Esophagus mucosa (tissue), 1 donor: ENCODE data around the gene GSTT4. TPM values are rescaled to one million over a fixed set of nuclear protein-coding genes. Genes with fewer than 3 reads are reported as not detected.
"Not testable (repeated sequence)": the region's sequence is repeated elsewhere in the genome, so short reads cannot be mapped to it uniquely, and the experiment has no call there.

Experiments
- ATAC-seq: fragments of 200-7000 bp; cut with Tn5 transposase; one replicate; pipeline ENCODE4 v1.9.1; 2020
- total RNA-seq: library from RNA; stranded (reverse); gene quantifications from one replicate; pipeline ENCODE4 v1.2.4, GENCODE V29; 2023
- donor health status: DM: yes; HTN: yes; CAD: no.

The GSTT4 gene
- total RNA-seq, result not detected

DNA sequence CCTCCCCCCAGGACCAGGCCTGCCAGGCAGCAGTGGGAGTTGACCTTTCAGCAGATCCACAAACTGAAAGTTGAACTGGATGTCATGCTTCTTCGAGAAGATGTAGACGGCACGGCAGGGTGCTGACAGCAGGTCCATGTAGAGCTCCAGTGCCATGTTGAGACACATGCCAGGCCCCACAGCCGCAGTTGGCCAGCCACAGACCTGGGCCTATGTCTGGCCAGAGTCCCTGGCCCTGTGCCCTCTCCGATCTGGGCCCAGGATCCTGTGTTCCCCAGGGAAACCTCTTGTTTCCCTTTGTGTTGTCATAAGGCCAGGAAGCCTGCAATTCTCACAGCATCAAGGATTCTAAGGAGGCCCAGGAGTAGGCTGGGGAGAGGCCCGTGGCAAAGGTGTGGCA lies at the start of gene GSTT4:
TSS of gene GSTT4 (minus strand) at position 253 of the 400 bp plus-strand sequence. CDS start at position 156, 97 bp downstream.
- ATAC-seq, result no peak

GRCh38 chr22:24054356-24054755 lies 49.1 kb upstream of the GSTT4 start:
- ATAC-seq, result no peak

- peak; percentile 14 for ATAC-seq
Observed at GRCh38 chr22:24053481-24054226, 48.4 kb upstream of the GSTT4 start.

- no peak for ATAC-seq
Observed at GRCh38 chr22:24051568-24051967, 46.3 kb upstream of the GSTT4 start.

- ATAC-seq, result no peak
Observed at GRCh38 chr22:24051028-24051427, 45.8 kb upstream of the GSTT4 start.

DNA sequence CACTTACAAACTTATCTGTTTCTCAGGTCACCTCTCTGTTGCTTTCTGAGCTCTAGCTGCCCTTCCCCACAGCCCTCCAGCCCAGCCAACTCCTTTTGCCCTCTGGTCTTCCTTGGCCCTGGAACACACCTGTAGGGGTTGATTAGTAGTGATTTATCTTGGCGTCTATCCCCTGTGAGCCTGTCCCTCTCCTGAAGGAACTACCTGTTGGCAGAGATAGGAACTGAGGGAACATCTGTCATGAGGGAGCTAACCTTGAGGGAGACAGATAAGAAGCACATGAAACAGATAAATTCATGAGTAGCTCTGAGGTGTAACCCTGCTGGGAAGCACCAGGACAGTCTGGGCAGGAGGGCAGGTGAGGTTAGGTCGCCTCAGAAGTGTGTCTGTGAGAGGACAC lies 44.7 kb upstream of the GSTT4 start:
- ATAC-seq, result no peak

DNA sequence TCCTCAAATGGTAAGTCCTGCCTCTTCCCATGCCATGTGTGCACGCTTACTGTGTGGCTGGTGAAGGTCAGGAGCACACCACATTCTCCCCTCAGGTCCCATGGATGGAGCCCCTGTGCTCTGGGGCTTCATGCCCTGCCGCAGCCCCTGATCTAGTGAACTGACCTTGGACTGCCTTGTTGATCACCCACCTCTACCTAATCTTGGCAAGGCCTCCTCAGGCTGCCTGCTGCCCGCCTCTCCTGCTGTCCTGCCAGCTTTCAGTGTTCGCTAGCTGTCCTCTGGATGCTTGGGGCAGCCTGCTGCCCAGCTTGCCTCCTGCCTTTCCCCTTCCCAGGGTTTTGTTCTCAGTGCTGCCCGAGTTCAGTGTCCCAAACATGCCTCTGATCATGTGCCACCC lies 44.0 kb upstream of the GSTT4 start:
- no peak for ATAC-seq

GRCh38 chr22:24046024-24046423 lies 40.8 kb upstream of the GSTT4 start:
- no peak for ATAC-seq

- ATAC-seq, result peak; percentile 33
Observed at GRCh38 chr22:24043958-24044357, 38.7 kb upstream of the GSTT4 start.

- not testable (repeated sequence) for ATAC-seq
Observed at GRCh38 chr22:24043465-24043864, 38.2 kb upstream of the GSTT4 start.

GRCh38 chr22:24040946-24041345 lies 35.7 kb upstream of the GSTT4 start:
- no peak for ATAC-seq

DNA sequence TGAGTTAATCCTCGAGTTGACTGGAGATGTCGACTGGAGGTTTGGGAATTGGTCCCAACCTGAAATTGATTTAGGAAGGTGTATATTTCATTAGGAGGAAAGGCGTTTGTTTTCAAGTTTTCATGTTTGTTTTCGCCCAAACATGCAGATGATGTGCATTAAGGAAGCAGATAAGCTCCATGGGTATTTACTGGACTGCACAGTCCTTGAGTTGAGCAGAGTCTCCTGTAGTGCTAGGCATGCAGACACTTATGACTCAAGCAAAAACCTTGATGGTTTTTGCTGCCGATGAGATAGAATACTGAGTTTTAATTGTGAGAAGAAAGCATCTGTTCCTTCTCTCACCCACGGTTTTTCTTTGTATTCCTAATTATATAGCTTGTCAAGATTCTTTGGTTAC lies 33.8 kb upstream of the GSTT4 start:
- ATAC-seq, result peak; percentile 46

DNA sequence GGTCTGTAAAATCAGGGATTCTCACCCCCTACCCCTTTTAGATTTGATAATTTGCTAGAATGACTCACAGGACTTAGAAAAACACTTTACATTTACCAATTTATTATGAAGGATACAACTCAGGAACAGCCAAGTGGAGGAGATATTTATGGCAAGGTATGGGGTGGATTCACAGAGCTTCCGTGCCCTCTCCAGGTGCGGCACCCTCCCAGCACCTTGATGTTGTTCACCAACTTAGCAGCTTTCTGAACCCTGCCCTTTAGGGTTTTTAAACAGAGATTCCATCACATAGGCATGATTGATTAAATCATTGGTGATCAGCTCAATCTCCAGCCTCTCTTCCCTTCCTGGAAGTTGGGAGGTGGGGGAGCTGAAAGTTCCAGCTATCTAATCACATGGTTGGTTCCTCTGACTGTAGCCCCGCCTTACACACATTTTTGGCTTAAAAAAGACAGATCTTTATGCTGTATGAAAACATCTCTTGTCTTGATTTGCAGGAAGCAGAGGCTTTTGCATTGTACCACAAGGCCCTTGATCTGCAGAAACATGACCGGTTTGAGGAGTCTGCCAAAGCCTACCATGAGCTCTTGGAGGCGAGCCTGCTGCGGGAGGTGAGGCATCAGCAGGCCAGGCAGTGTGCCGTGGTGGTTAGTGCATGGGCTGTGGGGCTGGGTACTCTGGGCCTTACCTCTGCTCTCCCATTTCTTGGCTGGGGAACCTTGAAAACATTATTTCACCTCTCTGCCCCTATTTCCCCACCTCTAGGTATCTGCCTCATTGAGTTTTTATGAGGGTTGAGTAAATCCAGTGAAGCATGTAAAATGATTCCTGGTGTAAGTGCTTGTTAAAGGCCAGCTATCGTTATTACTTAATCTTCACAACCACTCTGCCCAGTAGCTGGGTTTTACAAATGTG lies 32.9 kb upstream of the GSTT4 start:
- ATAC-seq, result peak; percentile 87

- ATAC-seq, result no peak
Observed at GRCh38 chr22:24035296-24035695, 30.0 kb upstream of the GSTT4 start.

- ATAC-seq, result no peak
Observed at GRCh38 chr22:24033731-24034130, 28.5 kb upstream of the GSTT4 start.

- no peak for ATAC-seq
Observed at GRCh38 chr22:24030186-24030702, 25.0 kb upstream of the GSTT4 start.

- ATAC-seq, result no peak
Observed at GRCh38 chr22:24029304-24029703, 24.1 kb upstream of the GSTT4 start.

DNA sequence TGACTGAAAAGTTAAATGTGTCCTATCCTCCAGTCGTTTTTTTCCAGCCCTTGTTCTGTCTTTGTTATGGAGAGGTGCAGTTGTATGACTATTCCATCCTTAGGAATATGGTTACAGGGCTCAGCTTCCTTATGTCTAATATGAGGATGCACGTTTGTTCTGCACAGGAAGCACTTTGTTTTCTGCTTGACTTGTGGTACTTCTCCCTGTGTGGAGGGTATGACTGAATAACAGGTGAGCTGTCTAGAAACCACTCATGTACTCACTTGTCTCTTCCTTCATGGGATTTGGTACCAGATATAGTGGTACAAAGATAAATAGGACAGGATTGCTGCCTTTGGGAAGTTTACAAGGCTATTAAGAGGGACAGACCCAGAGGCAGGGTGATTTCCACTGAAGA lies 23.3 kb upstream of the GSTT4 start:
- no peak for ATAC-seq

- ATAC-seq, result no peak
Observed at GRCh38 chr22:24027991-24028390, 22.7 kb upstream of the GSTT4 start.

DNA sequence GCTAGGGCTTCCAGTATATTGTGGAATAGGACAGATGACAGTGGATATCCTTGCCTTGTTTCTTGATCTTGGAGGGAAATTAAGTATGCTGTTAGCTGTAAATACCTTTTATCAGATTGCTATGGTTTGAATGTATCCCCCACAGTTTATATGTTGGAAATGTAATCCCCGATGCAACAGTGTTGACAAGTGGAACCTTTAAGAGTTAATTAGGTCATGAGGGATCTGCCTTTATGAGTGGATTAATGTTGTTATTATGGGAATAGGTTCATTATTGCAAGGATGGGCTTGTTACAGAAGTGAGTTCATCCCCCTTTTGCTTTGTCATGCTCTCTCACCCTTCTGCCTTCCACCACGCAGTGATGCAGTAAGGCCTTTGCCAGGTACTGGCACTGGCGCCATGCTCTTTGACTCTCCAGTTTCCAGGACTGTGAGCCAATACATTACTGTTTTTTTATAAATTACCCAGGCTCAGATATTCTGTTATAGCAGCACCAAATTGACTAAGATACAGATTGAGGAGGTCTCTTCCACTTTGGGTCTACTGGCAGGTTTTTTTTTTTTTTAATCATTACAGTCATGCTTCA lies 22.2 kb upstream of the GSTT4 start:
- ATAC-seq, result no peak

GRCh38 chr22:24026733-24027132 lies 21.5 kb upstream of the GSTT4 start:
- no peak for ATAC-seq

- ATAC-seq, result no peak
Observed at GRCh38 chr22:24026056-24026455, 20.8 kb upstream of the GSTT4 start.

DNA sequence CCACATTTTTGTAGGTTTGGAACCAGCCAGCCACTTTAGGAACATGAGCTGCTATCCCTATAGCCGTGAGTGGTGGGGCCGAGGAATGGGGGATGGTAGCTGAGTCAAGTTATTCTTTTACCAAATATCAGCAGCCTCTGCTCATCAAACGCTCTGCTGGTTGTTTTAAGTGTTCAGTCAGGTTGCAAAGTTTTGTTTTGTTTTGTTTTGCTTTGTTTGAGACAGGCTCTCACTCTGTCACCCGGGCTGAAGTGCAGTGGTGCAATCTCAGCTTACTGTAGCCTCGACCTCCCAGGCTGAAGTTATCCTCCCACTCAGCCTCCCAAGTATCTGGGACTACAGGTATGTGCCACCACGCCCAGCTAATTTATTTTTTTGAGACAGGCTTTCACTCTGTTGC lies 20.2 kb upstream of the GSTT4 start:
- no peak for ATAC-seq
